Activated CD4-positive, alpha-beta T cell treated with anti-CD3 and anti-CD28 coated beads, Interleukin-2, amount 50 U/mL, for 16 hours (primary cell): ENCODE measurements around the gene GLDC.
A peak's percentile ranks its signal among the peaks of the same experiment; 100 is the strongest.
"Not testable (repeated sequence)": the region's sequence is repeated elsewhere in the genome, so short reads cannot be mapped to it uniquely, and the experiment has no call there.

ENCODE experiments used
- DNase-seq: peaks from one replicate; pipeline ENCODE4 v3.0.0-alpha.2; 2020

The GLDC gene

GRCh38 chr9:6645355-6646292 is at the start of gene GLDC:
Gene GLDC (minus strand): TSS chr9:6645729. CDS start chr9:6645499, 230 bp downstream.
- peak; percentile 69 for DNase-seq

- DNase-seq: no peak
Measured at GRCh38 chr9:6692881-6693361, 47.4 kb upstream of the GLDC start.

- DNase-seq: no peak
Measured at GRCh38 chr9:6692433-6692832, 46.9 kb upstream of the GLDC start.

- DNase-seq: not testable (repeated sequence)
Measured at GRCh38 chr9:6690675-6691070, 45.1 kb upstream of the GLDC start.

DNA sequence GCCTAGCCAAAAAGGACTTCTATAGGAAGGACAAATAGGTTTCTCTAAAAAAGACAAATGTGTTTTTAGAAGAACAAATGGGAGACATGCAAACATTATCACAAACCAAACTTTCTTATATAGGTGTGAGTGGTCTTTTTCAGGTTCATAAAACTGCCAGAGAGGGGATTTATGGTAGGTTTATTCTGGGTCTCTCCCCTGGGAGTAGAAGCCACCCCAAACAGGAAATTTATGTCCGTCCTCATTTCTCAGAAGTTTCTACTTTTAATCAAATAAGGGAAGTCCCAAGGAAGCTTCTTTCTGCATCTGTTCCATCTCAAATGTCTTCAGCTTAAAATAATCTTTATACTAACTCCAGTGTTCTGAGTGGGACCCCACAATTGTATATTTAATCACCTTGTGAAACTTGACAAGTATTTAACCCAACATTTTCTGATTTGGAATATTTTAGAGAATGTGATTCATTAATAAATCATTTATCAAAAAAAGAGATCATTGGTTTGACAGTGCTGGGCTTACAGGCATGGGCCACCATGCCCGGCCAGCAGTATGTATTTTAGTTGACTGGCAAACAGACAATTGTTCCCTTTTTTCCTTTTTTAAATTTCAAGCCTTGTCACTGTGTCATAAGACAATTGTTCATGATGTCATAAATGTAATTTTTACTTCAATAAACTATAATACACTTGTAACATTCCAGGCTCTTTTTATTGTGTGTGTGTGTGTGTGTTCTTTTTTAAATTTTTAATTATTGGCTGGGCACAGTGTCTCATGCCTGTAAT is 44.6 kb upstream of the GLDC start:
- DNase-seq: no peak

- no peak for DNase-seq
Measured at GRCh38 chr9:6687180-6687579, 41.7 kb upstream of the GLDC start.

DNA sequence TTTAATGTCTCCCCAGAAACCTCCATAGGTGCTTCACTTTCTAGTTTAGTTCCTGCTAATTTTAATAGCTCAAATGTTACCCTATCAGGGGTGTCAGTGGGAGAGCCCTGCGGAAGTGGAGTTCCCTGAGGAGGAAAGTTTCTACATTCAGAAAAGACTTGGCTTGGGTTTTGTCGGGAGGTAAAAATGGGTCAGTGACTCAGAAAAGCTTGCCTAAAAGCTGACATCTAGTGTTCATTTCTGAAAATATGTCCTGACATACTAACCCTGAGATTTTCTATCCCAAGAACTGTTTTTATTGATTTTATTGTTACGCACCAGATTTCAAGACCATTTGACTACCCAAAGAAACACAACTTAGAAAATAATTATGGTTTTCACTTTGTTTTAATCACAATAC is 40.9 kb upstream of the GLDC start:
- DNase-seq: no peak

GRCh38 chr9:6681957-6682501 is 36.5 kb upstream of the GLDC start:
- DNase-seq: no peak

GRCh38 chr9:6681147-6681956 is 35.8 kb upstream of the GLDC start:
- peak; percentile 96 for DNase-seq

DNA sequence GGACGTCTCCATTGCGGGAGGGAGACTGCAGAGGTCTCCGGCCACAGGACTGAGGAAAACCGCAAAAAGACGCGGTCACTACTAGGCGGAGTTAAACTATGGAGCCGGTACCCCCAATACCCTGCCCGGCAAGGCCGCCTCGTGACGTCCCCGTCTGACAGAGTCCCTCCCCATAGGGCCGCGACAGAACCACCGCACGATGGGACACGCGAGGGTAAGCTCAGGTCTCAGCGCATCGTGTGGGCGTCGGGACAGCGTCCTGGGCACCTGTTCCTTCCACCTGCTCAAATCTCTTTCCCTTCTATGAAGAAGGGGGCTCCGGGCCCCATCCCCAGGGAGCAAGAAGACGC is 35.2 kb upstream of the GLDC start:
- peak; percentile 75 for DNase-seq

DNA sequence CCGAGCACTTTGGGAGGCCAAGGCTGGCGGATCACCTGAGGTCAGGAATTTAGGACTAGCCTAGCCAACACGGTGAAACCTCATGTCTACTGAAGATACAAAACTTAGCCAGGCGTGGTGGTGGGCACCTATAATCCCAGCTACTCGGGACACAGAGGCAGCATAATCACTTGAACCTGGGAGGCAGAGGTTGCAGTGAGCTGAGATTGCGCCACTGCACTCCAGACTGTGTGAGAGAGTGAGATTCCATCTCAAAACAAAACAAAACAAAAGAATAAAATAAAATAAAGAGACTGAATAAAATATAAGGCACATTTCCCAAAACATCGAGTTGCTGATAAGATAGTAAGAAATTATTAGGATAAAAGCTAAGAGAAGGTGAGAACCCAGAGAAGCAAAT is 32.3 kb upstream of the GLDC start:
- DNase-seq: no peak

- no peak for DNase-seq
Measured at GRCh38 chr9:6676254-6676921, 30.9 kb upstream of the GLDC start.

DNA sequence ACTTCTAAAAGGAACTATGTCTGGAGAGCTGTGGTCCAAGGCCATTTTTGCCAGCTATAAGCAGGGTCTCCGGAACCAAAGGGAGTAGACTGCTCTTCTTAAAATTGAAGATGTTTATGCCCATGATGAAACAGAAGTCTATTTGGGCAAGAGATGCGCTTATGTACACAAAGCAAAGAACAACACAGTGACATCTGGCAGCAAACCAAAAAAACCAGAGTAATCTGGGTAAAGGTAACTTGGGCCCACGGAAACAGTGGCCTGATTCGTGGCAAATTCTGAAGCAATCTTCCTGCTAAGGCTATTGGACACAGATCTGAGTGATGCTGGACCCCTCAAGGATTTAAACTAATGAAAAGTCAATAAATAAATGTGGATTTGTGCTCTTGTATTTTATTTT is 29.7 kb upstream of the GLDC start:
- no peak for DNase-seq

DNA sequence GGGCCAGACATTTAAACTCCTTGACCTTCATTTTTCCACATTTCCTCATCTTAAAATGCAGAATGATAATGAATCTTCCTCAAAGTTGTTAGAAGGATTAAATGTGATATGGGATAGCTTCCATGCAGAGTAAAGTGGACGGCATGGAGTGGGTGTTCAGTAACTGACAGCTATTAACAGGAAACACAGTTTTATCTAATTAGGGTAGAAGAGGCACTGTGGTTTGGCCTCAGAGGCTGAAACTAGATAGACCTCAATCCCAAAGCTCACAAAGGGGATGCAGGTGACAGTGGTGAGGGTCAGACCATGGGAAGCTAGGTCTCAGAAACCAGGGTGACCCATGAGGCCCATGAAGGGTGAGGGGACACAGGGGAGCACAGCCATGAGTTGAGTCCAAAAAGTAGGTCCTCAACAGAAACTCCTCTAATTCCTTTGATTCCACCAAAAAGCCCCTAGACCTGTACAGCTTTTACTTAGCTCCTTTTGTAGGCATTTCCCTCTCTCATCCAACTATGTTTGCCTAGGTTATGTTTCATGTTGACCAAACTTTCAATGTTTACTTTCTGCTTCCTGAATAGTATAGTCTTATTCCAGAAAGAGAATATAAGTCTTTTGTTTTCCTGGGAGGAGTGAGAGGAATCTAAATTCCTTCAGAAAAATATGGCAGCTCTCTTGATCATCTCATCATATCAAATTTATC is 27.9 kb upstream of the GLDC start:
- no peak for DNase-seq

- no peak for DNase-seq
Measured at GRCh38 chr9:6672118-6672517, 26.6 kb upstream of the GLDC start.

- DNase-seq: no peak
Measured at GRCh38 chr9:6671416-6671815, 25.9 kb upstream of the GLDC start.

GRCh38 chr9:6669881-6670280 is 24.4 kb upstream of the GLDC start:
- DNase-seq: no peak

DNA sequence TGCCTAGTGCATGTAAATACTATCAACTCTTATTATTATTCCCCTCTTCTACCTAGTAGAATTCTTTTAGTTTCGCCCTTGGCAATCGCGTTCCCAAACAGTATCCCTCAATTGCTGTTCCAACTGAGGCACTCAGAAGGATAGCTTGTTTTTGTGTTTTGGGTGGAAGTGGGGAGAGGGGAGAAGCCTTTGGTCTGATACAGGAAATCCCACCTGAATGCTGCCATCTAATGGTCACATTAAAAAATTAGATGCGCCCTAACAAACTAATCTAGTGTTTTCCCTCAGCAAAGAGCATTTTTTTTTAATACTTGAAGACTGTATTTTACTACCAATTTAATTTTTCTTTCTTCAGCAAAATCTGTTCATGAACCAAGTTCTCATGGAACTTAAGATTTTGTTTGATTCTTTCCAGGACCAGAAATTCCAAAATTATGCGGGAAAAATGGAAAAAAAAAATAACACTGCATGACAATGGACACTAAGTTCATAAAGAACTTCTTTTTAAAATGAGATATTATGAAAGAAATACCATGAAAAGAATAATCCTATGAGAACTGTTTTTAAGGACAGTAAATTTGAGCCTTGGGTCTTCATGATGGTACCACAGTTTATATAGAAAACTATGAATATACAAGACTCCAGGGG is 22.2 kb upstream of the GLDC start:
- DNase-seq: peak; percentile 44

DNA sequence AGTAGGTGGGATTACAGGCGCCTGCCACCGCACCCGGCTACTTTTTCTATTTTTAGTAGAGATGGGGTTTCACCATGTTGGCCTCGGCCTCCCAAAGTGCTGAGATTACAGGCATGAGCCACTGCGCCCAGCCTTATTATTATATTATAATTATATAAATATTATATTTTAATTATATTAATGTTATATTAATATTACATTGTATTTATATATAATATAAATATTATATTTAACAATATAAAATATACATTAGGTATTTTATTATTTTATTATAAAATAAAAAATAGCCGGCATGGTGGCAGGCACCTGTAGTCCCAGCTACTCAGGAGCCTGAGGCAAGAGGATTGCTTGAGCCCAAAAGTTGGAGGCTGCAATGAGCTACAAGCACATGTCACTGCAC is 21.6 kb upstream of the GLDC start:
- DNase-seq: no peak

GRCh38 chr9:6665628-6666027 is 20.1 kb upstream of the GLDC start:
- DNase-seq: no peak

DNA sequence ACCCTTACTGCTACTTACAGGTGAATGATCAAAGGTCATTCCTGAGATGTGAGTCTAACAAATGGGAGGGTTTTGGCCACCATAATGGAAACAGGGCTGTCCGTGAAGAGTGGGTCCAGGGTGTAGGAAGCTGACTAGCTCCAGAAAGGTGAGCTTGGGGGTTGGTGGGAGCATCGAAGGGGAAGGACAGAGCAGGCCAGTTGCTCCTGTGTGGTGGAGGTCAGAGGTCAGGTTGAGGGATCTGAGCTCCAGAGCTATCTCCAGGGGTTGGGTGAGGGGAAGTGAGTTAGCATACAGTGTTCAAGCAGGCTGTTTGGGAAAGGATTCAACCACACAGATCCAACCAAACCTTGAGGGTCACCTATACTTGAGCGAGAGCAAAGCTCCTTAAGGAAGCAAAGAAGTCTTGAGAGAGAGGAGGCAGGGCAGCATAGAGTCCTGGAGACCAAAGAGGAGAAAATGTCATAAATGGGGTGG is 18.7 kb upstream of the GLDC start:
- no peak for DNase-seq
